ENCODE data around the gene CFAP61.

GRCh38 chr20:20019123-20019522 lies 33.2 kb upstream of the CFAP61 start:
- TF ChIP-seq, protein P1, sequence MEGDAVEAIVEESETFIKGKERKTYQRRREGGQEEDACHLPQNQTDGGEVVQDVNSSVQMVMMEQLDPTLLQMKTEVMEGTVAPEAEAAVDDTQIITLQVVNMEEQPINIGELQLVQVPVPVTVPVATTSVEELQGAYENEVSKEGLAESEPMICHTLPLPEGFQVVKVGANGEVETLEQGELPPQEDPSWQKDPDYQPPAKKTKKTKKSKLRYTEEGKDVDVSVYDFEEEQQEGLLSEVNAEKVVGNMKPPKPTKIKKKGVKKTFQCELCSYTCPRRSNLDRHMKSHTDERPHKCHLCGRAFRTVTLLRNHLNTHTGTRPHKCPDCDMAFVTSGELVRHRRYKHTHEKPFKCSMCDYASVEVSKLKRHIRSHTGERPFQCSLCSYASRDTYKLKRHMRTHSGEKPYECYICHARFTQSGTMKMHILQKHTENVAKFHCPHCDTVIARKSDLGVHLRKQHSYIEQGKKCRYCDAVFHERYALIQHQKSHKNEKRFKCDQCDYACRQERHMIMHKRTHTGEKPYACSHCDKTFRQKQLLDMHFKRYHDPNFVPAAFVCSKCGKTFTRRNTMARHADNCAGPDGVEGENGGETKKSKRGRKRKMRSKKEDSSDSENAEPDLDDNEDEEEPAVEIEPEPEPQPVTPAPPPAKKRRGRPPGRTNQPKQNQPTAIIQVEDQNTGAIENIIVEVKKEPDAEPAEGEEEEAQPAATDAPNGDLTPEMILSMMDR (IDR thresholded peaks at IDR 0.05; ENCODE audit: insufficient read depth, low read length, poor library complexity, severe bottlenecking) = no peak
- no peak for TF ChIP-seq EZH2phosphoT487 (conservative IDR thresholded peaks at IDR 0.05; ENCODE audit: low read length)
